ENCODE data around the gene IKZF2.

Gene IKZF2

DNA sequence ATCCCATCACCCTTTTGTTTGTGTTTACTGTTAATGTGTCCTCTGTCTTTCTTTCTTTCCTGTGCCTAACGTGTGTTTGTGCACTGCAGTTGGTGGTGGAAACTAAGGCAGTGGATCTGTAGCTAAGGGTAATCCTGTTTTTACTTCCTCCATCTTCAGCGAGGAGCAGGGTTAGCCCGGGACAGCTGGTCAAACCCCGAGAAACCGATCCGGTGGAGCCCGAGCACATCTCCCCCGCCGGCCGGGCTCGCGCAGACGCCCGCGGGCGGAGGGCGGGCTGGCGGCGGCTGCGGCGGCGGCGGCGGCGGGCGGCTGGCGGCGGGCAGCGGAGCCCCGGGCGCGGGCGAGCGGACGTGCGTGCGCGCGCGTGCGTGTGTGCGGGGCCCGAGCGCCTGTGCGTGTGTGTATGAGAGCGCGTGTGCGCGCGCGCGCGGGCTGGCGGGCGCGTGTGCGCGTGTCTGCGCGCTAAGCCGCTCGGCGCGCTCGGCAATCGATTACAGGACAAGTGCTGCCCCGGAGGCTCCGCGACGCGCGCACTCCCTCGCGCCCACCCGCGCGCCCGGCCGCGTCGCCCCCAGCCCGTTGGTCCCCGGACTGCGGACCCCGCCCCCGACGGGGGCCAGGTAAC, at the start of gene IKZF2:
IKZF2 (minus strand) TSS at position 176 of the 628 bp plus-strand sequence. CDS start 2,983 bp downstream, outside the sequence.
- DNase-seq (ENCODE audit: low spot score) = peak; percentile 93

DNA sequence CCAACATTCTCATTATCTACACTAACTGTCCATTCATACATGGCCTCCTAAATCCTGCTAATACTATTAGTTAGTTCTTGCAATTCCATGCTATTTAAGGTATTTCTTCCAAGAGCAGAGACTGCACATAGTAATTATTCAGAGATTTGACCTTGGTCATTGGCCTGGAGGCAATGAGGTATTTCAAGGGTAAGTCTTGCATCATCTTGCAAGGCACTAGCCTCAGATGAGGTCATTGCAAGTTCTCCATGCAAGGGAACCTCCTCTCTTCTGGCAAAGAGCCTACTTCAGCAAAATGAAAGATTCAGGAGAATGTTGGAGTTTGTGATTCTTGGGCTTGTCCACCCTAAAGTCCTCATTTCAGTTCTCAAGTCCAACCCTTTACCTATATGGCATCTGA, 48.5 kb upstream of the IKZF2 start:
- DNase-seq (ENCODE audit: low spot score) = no peak

DNA sequence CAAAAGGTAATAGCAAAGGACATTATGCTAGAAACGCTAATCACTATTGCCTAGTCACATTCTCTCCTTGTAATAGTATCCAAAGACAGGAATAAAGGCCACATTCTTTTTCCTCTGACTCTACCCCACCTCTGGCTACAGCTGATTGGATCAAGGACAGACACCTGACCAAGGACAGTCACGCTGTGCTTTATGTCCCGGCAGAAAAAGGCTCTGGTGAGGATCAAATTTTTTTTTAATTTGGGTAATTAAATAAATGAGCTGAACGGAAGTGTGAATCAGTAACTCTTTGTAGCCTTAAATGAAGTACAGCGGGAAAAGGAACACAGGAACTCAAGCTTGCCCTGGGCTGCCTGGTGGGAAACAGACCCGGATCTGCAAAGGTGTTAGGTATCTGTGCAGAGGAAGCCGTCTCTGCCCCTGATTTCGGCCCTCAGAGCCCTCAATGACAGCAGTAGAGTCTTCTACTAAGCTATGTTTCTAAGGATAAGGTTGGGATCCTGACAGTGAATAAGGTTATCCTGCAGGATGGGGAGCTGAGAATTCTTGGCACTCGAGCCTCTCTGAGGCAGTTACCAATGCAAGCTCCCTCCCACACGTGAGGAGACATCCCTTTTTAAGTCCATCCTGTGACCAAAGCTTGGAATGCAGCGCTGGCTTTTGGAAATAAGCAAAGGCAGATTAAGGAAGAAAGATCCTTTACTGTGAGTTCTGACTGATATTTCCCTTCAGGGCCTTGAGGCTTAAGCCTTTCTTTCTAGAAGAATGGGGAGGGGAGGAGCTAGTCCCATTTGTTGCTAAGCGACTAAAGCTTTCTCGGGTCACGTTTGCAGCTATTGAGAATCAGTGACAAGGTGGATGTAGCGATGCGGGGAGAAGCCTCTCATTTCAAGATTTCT, 37.8 kb upstream of the IKZF2 start:
- DNase-seq (ENCODE audit: low spot score) = no peak

DNA sequence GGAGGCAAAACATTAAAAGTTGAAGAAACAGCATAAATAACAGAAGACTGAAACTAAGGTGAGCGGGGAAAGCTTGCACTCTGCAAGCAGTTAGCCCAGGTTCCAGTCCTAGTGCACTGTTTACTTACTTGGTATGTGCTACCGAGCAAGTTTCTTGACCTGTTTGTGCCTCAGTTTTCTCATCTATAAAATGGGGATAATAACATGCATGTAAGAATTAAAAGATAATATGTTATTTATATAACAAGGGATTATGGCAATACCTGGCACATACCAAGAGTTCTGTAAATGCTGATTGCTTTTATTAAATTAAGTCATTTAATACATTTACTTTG, 37.1 kb upstream of the IKZF2 start:
- DNase-seq (ENCODE audit: low spot score) = no peak

DNA sequence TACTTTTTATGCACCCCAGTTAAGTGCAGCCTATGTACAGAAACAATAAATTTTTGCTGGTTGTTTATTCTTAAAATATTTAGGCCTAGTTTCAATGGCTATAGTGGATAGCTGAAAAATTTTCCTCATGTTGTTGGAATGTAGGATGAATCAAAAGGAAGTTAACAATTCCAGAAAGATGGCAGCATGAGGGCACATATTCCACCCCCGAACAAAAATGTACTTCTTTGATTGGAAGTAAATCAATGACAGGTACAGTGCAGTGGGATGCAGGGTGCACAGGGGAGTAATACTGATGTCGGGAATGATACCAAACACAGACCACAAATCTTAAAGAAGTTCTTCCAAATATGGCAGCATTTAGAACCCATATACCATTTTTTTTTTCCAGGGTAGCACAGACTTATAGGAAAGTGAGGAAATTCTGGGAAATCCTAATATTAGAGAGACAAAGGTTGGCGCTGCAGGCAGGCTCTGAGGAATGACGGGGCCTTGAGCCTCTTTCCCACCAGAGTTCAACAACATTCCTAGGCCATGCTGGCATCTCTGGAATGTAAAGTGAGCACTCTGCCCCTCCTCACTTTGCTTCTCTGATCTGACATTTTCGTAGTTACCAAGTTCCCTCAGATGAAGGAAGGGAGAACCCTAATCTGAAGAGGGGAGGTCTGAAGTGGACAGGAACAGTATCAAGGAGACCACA, 36.6 kb upstream of the IKZF2 start:
- DNase-seq (ENCODE audit: low spot score) = no peak

DNA sequence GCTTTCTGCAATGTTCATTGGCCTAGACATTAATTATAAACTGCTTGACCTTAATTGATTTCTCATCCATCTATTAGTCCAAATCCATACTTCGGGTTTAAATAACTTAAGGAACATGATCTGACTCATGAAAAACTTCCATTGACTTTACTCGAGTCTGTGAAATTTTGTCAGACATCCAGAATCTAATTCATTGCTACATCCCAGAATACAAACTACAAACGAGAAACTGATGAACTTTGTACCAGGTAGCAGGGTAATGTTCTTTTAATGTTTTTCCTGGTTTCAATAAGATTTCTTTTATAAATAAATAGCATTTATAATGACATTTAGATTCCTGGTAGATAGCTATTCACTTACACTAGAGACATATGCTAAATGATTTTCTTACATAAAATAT, 36.0 kb upstream of the IKZF2 start:
- no peak for DNase-seq (ENCODE audit: low spot score)

DNA sequence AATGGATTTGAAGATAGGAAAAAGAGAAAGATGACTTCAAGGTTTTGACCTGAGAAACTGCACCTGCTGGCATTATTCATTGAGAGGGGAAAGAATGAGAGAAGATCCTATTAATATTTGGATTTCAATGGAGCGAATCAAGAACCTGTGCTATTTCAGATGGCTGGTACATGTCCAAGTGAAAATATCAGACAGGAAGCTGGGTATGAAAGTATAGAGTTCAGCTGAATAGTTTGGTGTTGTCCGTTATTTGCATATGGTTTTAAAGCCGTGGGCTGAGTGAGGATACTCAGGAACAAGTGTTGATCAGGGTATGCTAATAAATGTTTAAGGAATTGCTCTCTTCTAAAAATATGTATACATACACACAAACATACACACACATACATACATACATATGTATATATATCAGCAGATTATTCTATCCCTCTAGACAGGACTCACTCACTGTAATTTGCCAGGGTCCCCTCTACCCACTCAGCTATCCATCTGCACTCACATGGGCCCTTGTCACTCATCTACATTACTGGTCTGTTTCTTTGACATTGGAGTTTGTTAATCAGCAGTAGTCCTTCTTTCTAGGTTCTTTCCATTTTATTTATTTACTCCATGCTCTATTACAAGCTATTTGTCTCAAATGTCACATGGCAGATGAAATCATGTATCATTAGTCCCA, 33.9 kb upstream of the IKZF2 start:
- no peak for DNase-seq (ENCODE audit: low spot score)

DNA sequence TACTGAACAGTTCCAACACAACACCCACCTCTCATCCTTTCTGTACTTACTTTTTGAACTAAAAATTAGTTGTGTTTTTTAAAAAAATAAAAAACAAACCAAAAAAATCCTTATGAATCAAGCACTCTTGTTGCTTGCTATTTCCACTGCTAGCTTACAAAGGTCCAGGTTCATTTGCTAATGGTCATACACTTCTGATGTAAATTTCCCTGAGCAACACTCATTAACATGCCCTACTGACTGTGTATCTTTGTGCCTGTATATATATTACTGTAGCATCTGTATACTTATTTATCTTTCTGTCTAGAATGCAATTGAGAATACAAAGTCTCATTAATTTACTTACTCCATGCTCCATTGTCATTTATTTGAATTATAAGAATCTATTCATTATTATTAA, 30.3 kb upstream of the IKZF2 start:
- no peak for DNase-seq (ENCODE audit: low spot score)

DNA sequence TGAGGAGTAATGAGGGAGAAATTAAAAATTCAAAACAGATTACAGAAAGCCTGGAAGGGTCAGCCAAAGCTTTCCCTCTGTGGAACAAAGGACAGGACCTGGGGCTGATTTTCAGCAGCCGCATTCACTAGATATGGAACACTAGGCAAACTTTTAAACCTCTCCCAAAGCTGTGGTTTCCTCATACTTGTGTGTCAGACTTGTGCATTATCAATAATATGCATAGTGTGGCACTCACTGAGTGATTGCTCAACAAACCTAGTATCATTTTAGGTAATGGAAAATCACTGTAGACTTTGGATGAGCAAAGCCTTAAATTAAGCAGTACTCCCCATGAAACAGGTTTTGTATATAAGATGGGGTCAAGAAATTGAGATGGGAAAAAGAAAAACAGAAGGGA, 26.3 kb upstream of the IKZF2 start:
- DNase-seq (ENCODE audit: low spot score) = no peak

DNA sequence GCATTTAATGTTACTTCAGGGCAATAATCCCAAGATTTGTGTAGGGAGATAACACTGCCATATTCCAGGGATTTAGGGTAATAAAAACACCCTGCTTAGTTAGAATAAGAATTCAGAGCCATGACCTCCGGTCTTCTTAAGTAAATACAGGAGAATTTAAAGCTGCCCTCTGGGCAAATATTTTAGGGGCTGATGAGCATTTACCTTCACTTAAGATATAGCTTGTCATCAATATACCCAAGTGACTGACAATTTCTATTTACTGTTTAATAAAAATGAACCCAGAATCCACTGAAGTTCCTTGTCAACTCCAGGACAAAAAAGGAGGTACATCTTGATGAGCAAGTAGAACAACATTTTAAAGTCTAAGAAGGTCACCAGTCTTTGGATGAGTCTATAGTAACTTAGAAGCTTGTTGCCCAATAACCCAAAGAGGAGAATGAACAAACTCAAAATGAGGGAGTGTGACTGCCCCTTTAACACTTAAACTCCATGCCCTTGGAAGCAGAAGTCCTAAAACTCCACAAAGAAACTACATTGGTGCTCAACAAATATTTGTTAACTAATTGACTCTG, 24.3 kb upstream of the IKZF2 start:
- no peak for DNase-seq (ENCODE audit: low spot score)

DNA sequence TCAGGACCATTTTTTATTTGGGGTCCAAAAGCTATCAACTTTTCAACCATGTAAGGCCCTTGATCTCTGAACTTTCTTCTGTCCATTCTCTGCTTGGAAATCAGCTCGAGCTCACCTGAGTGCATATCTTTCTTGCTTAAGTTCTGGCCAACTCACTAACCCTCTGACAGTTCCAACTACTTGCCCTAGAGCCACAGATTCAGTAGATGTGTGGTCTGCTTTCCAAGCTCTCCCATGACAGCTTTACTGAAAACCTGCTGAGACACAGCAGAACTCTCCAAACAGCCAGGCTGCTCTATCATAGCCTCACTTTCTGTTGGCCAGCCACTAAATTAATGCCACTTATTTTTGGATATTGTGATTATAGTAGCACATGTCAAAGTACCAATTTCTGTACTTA, 21.2 kb upstream of the IKZF2 start:
- no peak for DNase-seq (ENCODE audit: low spot score)

DNA sequence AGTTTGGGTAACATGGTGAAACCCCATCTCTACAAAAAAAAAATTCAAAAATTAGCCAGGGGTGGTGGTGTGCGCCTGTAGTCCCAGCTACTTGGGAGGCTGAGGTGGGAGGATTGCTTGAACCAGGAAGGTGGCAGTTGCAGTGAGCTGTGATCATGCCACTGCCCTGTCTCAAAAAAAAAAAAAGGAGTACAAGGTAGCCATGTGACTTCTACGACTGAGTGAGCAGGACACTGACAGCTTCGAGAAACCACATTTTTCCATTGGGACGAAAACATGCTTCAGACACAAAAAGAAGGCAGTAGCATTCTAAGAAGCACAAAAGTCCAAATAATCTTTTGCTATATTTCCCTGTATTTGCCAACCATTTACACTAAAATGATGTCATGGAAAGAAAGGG, 19.7 kb upstream of the IKZF2 start:
- DNase-seq (ENCODE audit: low spot score) = no peak

DNA sequence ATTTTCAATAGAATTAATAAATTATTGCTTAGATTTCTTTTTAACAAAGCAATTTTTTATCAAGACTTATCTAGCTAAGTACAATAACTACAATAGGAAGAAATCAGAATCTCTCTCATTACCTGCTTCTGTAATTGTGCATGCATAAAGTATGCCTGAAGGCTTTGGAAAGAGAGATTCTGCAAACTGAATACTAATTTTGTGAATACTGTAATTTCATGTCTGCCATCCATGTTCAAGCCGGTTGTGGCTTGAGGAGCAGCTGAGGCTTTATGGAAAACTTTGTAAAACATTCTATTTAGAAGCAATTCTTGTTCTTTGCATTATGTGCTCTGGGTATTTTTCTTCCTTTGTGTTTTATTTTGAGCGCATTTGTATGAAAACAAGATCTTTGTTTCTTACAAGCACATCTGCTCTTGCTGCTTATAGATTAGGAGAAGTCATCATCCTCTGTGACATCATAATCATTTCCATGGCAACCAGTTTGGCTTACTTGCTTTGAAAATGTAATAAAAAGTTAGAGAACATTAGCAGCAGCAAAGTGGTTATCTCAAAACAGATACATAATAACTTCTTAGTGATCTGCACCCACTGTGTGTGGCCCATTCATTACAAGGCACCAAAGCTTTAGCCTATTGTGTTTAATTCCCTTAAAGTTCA, 16.0 kb upstream of the IKZF2 start:
- no peak for DNase-seq (ENCODE audit: low spot score)

DNA sequence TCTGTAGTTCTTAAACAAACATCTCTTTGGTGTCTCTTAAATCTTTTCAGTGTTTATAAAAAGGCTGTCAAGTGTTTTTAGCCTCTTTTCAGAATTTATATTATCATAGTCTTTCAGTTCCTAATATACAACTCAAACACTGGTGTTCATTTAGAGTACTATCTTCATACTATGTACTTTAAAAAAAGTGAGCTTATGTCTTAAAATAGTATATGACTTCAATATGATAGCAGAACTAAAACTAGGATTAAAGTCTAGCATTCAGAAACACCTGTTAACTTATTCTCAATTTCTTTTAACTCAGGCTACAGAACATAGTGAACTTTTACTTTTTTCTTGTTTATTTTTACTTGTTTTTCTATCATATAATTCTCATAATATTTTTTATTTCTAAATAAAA, 14.7 kb upstream of the IKZF2 start:
- DNase-seq (ENCODE audit: low spot score) = no peak

DNA sequence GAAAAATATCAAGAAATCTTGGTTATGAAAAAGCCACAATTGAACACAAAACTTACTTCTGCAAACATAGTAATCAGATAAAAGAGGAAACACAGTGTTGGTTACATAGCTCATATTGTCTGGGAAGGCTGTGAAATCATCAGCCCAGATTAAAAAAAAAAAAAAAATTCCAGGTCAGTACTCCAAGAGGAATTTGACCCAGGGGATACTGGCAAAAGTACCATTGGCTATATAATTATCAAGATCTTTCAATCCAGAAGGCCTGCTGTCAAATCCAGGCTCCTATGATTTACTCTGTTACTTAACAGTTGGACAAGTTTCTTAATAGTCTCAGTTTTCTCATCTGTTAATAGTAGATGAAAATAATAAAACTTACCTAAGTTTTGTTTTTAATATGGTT, 12.9 kb upstream of the IKZF2 start:
- DNase-seq (ENCODE audit: low spot score) = no peak

DNA sequence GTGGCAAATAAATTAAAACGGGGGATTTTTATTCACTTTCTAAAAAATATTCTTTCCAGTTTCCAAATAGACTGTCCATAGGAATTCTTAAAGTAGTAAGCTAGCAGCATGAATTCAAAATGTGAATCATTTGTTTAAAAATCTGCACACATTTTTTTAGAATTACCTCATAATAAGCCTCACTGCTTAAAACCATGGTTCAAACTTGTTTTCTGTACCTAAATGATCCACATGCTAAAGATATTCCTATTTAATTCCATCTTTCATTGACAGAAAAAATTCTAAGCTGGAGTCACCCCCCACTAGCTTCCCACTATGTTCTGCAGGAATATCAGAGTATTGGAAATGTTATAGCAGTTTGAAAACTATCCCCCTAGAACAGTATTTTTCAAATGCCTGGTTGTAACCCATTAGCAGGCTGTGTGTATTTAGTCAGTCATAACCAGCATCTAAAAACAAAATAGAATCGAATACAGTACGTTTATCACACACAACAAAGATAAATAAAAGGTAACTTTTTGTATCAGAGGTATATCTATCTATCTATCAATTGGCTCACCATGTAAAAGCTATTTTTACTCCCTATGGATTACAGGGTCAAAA, 11.2 kb upstream of the IKZF2 start:
- no peak for DNase-seq (ENCODE audit: low spot score)

DNA sequence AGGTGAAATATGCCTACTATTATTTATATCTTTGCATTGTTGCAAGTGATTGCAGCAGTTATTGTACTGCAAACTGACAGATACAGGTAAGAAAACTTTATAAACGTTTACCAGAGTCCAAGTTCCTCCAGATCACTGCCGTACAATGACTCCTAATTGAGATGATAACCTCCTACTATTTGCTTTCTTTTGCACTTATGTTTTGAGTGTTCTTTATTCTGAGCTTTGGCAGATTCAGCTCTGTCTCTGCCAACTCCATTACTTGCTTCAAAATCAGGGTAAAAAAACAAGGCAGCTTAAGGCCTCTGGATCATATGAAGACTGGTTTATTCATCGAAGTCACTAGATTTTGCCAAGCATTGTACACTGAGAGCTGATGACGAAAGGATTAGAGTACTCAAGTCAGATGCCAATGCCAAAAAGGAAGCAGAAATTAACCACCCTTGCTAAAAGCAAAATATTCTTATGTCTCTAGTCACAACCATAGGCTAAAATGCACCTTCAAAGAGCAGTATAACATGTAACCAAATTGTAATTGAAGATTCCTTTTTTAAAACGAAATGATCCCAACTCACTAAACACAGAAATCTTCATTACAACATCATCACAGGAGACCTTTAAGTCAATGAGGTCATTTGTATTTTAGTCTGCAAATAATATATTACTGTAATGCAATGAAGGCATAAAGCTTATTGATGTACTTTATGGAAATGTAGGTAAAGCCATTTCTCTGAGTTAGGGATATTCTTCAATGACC, 10.5 kb upstream of the IKZF2 start:
- no peak for DNase-seq (ENCODE audit: low spot score)

DNA sequence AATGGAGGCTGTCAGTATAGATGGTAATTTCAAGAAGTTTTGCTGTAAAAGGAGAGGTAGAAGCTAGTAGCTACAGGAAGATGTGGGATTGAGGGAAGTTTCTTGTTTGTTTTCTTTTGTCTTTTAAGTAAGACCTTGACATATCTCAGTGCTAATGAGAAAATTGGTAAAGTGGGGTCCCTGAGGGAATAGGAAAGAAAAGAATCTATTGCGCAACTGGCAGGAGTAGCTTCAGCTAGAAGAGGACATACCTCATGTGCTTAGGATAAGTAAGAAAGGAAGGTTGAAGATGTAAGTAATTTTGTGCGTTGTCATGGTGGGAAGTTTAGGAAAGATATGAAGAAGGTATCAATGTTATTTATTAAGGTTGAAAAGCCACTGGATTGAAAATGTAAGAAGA, 8.4 kb upstream of the IKZF2 start:
- no peak for DNase-seq (ENCODE audit: low spot score)

DNA sequence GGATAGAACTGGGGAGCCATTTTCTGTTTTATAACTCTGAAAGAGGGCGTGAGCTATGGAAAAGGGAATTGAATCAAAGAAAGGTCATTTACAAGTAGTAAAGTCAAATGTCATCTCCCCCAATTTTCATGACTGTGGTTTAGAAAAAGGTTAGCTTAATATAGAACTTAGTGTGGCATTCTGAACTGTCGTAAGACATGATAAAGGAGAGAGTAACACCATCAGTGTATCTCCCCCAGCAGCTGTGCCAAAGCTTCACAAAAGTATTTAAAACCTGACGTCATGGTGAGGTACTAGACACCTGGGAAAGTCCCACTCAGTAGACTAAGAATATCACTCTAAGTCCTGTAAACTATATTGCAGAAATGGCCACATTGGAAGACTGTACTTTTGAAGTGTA, 5.8 kb upstream of the IKZF2 start:
- DNase-seq (ENCODE audit: low spot score) = no peak

DNA sequence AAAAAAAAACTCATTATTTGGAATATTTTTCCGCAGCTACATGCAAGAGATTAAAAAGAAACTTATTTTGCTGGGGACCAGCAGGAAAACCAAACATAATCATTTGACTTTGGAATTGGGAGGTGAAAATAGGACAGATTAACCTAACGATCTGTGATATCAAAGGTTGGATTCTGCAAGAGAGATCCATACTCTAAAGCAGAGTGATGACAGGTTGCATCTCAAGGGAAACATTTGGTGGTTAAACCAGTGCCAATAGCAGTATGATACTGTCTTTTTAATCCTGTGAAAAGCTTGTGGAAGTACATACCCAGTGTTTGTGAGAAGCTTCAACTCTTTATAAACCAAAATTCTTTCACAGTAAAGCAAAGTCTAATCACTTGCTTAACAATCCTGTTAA, 5.3 kb upstream of the IKZF2 start:
- DNase-seq (ENCODE audit: low spot score) = no peak

DNA sequence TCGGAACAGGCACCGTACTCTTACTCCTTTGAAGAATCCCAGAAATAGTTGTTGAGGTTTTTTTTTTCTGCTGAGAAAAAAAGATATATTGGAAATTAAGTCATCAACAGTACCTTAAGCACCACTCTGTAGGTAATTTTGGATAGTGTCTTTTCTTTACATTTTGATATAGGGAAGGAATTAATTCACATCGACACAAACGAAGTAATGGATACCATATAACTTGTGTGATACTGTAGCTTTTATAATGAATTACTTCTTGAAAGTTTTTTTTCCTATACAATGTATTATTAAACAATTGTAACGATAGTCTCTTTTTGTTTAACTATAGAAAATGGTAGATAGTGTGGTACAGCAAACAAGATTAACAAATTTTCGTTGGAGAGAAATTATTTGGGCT, 1.5 kb upstream of the IKZF2 start:
- DNase-seq (ENCODE audit: low spot score) = no peak
